Non-pigmented ciliary epithelial cell (primary cell): ENCODE measurements around the gene MAPK12.
"Not testable (repeated sequence)": the region's sequence is repeated elsewhere in the genome, so short reads cannot be mapped to it uniquely, and the experiment has no call there.

Experiments
- DNase-seq: peaks from one replicate; pipeline ENCODE4 v3.0.0-alpha.2; 2010; ENCODE audit warnings: low read depth

Gene MAPK12

DNA sequence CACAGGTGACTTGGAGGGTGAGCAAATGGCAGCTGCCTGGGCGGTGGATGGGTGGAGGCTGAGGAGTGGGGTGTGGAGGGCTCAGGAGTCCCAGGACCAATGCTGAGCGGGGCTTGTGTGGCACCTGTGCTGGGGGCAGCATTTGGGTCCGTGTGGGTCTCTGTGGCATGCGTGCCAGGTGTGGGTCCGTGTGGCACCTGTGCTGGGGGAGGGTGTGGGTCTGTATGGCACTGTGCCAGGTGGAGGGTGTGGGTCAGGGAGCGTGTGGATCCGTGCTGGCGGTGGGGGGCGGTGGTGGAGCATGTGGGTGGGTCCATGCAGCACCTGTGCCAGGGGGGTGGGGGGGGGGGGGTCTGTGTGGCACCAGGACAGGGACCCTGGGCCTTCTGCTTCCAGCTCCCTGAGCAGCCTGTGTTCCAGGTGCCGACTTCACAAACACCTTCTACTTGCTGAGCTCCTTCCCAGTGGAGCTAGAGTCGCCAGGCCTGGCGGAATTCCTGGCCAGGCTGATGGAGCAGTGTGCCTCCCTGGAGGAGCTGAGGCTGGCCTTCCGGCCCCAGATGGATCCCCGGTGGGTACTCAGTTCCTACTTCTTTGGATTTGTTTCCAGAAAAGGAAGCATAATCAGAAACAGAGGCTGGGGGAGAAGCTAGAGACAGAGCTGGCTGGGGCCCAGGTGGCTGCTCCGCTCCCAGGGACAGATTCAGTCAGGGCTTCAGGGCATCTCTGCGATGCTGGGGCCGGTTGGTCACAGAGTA, 46.0 kb downstream of the MAPK12 start:
- no peak for DNase-seq

DNA sequence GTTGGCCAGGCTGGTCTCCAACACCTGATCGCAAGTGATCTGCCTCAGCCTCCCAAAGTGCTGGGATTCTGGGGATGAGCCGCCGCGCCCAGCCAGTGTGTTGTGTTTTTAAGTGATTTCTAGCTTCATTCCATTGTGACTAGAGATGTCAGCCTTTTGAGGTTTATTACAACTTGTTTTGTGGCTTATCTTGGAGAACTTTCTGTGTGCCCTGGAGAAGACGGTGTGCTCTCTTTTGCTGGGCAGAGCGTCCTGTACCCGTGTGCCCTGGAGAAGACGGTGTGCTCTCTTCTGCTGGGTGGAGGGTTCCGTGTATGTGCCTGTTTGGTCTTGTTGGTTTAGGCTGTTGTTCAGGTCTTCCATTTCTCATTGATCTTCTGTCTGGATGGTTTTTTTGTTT, 48.2 kb downstream of the MAPK12 start:
- DNase-seq = no peak

DNA sequence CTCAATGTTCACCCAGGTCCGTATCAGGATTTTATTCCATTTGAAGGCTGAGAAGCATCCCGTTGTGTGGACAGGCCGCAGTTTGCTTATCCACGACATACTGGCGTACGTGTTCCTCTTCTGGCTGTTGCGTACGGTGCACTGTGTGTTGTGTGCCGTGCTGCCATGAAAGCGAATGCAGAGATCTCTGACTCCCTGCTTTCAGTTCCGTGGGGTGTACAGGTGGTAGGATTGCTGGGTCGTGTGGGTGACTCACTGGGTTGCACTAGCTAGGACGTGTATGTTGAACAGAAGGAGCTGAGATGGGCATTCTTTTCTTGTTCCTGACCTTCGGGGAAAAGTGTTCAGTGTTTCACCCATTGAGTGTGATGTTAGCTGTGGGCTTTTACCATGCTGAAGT, 50.3 kb downstream of the MAPK12 start:
- DNase-seq = no peak

DNA sequence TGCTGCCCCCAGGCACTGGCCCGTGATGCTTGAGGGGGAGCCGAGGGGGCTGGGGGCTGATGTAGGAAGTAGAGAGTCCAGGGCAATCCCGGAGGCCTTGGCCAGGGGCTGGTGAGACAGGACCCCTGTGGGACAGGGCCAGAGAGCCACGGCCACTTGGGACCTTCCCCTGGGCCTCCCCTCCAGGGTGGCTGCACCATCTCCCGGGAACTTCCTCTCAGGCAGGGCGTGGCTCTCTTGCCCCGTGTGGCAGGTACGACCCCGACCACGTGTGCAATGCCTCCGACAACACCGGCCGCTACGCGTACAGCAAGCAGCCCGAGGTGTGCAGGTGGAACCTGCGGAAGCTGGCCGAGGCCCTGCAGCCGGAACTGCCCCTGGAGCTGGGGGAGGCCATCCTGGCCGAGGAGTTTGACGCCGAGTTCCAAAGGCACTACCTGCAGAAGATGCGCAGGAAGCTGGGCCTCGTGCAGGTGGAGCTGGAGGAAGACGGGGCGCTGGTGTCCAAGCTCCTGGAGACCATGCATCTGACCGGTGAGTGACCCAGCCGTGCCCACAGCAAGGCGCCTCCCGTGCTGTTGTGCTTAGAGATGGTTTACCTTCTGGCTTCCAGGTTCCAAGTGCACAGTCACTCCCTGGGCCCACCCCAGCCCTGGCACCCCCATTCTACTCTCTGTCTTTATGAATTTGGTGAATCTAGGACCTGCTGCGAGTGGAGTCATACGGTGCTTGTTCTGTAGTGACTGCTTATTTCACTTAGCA, 50.9 kb downstream of the MAPK12 start:
- no peak for DNase-seq

DNA sequence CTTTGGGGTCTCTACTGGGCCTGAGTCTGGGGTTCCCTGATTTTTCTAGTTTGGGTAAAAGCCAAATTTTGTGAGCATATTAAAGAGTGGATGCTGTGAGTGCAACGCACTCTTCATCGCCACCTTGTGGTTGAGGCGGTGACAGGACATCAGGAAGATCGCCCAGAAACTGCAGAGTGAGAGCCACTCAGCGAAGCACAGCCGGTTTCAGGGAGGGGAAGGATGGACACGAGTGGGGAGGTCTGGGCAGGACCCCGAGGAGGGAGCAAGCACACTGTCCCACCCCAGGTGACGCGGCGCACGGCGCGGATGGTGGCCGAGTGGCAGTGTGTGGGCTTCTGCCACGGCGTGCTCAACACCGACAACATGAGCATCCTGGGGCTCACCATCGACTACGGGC, 51.6 kb downstream of the MAPK12 start:
- DNase-seq = peak; percentile 9

DNA sequence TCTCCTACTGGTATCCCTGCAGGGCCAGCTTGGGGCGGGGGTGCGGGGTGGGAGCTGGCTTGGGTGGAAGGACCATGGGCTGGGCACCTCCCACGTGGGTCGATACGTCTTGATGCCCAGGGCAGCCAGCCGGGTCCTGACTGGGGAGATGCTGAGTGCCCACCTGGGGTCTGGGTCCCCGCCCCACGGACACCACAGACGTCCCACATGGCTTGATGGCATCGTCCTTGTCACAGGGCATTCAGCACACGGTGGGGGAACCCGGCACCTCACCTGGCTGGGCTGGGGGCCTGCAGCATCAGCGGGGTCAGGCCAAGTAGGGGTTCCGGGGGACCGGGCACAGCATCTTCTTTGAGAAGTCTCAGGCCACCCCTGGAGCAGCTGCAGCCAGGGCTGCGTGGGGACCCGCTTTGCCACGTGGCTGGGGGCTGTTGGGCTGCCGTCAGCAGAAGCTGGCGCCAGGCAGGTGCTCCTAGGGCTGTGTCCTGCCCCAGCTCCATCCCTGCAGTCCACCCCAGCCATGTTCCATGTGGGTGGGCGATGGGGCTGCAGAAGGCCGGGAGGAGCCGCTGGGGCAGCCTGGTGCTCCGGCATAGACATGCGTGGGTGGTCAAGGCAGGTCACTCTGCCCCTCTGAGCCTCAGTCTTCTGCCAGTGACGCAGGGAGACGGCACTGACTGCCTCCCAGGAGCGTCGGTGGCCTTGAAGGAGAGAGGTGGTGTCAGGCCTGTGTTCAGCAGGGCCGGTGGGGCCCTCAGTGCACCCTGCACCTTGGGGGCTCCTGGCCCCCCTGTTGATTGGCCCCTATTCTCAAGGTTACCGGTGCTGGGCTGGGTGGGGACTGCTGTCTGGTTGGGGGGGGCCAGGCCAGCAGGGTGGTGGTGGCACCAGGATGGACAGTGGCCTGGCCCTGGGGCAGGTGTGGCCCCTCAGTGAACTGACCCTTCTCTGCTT, 52.3 kb downstream of the MAPK12 start:
- no peak for DNase-seq

DNA sequence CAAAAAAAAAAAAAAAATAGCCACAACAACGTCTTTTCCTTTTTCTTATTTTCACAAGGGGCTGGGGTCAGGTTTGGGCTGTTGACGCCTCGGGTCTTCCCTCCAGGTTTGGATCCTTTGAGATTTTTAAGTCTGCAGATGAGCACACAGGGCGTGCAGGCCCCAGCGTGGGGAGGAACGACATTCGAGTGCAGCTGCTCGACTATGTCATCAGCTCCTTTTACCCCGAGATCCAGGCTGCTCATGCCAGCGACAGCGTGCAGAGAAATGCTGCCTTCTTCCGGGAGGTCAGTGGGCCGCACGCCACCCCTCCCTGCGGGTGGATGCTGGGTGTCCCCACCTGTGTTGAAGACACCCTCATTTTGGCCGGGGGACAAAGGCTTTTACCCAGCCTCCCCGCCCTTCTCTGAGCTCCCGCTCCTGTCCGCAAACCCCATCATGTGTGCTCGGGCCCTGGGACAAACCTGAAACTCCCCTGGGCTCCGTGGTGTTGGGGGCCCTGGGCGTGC, 53.0 kb downstream of the MAPK12 start:
- no peak for DNase-seq

DNA sequence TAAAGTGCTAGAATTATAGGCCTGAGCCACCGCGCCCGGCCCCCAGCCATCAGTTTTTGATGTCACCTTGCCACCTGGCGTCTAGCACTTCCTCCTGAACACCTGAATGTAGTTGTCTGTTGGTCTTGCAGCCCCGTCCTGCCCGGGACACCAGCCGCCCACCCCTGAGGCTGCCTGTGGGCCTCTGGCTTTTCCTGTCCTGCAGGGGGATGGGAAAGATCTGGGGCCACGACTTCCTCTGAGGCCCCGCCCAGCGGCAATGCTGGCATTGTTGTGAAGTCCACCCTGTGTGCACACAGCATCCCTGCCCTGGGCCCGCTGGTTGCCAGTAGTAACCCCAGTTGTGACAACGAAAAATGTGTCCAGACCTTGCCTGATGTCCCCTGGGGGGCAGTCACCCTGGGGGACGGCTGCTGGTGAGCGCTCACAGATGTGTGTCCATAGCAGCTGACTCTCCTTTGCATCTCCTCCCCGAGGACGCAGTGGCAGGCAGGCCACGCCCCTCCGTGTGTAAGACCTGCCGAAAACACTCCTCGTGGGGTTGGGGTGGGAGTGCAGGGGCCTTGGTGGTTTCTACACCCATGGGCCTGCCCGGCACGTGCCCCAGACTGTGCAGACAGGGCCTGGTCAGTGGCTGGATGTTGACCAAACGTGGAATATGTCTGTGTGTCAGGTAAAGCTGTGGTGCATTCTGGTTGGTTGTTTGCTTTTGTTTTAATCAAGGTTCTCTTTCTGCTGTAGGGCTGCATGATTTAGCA, 53.9 kb downstream of the MAPK12 start:
- no peak for DNase-seq

DNA sequence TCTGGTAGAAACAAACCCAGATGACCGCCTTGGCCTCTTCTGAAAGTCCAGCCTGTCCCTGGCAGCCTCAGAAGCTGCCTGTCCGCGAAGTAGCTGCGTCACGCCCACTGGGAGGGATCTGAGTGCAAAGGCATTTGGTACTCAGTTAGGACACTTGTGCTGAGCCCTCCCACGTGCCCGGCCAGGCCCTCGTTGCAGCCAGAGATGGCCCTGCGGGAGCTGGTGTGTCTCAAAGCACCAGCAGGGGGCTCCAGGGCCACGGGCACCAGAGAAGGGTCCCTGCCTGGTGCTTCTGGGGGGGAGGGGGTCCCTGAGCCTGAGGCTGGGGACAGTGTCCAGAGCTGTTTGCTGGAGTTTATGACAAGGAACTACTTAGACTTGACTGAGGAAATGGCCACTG, 54.9 kb downstream of the MAPK12 start:
- DNase-seq = no peak

DNA sequence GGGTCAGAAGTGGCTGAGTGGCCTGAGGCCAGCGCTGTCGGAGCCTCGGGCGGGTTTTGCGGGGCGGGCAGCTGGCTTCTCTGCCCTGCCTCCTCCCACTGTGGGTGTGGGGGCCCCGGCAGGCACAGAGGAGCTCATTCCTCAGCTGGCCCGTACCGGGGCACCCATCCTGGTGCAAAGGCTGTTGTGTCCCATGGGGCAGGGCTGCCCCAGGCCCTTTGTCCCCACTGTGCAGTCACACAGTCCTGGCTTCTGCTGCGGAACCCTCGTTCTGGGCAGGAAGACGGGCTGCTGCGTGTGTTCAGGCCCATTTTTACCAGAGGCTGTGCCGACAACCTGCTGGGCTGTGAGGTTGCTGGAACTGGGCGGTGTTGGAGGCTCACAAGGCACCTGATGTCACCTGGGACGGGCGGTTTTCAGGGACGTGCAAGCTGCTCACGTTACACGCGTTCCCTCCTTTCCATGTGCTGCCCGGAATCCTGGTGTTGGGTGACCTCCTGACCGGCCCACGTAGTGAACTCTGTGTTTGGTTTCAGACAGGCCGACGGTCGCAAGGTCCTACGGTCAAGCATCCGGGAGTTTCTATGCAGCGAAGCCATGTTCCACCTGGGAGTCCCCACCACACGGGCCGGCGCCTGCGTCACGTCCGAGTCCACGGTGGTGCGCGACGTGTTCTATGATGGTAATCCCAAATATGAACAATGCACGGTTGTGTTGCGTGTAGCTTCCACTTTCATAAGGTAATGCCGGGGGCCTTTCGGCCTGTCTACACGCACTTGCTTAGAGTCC, 55.5 kb downstream of the MAPK12 start:
- no peak for DNase-seq

DNA sequence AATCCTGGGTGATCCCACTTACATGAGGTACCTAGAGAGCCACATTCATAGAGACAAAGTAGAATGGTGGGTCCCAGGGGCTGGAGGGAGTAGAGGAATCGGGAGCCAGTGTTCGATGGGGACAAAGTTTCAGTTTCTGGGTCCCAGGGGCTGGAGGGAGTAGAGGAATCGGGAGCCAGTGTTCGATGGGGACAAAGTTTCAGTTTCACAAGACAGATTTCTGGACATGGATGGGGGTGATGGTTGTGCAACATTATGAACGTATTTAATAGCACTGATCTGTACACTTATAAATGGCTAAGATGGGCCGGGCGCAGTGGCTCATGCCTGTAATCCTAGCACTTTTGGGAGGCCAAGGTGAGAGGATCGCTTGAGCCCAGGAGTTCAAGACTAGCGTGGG, 56.5 kb downstream of the MAPK12 start:
- DNase-seq = not testable (repeated sequence)

DNA sequence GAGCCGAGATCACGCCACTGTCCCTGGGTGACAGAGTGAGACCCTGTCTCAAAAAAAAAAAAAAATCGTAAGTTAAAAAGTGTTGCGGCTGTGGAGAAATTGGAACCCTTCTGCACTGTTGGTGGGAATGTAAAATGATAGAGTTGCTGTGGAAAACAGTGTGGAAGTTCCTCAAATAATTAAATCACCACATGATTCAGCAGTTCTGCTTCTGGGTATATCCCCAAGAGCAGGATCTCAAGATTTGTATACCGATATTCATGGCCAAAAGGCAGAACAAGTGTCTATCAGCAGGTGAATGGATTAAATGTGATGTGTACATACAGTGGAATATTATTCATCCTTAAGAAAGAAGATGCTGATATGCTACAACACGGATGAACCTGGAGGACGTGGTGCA, 56.9 kb downstream of the MAPK12 start:
- DNase-seq = no peak

DNA sequence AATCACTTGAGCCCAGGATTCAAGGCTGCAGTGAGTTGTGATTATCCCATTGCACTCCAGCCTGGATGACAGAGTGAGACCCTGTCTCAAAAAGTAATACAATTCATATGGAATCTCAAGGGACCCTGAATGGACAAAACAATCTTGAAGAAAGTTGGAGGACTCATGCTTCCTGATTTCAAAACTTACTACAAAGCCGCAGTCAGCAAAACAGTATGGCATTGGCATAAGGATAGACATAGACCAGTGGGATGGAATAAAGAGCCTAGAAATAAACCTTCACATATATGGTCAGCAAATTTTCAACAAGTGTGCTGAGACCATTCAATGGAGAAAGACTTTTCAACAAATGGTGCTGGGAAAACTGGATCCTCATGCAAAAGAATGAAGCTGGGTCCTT, 58.2 kb downstream of the MAPK12 start:
- DNase-seq = no peak
